H1 (cell line): Measurements from ENCODE around the gene CFAP221. TPM values are rescaled to one million over a fixed set of nuclear protein-coding genes. Genes with fewer than 3 reads are reported as not detected.

Experiments
- CHD2 ChIP-seq: IDR thresholded peaks from 2 replicates; pipeline ENCODE4 v1.6.1; 2012; ENCODE audit warnings: low read length, improper control_type of control experiment
- CHD7 ChIP-seq: fragments of 300-600 bp; sonication (generic); IDR thresholded peaks from 2 replicates; pipeline ENCODE4 v1.7.1; 2012; ENCODE audit warnings: low read length, moderate library complexity, mild to moderate bottlenecking, inconsistent platforms; ENCODE audit not compliant: insufficient replicate concordance
- SIX5 ChIP-seq: IDR thresholded peaks from 2 replicates; pipeline ENCODE4 v1.6.1; 2011; ENCODE audit warnings: mild to moderate bottlenecking, low read depth, low read length
- polyA plus RNA-seq, 7 experiments: library from polyadenylated mRNA; depleted of rRNA in 3 of 7; stranded (reverse) in 5 of 7; unstranded in 2 of 7; fragments of >200 nt in 5 of 7; fragments of 200-250 nt in 2 of 7; gene quantifications; 1 replicate in 5 of 7; 2 replicates in 1 of 7; 4 replicates in 1 of 7; pipeline versions ENCODE4 v1.2.1 to v1.2.3, GENCODE V29; 2011 to 2013; ENCODE audit warnings: missing spikeins in 2 of 7, mixed read lengths in 2 of 7
- total RNA-seq: library from RNA; stranded (reverse); fragmentation: NEBNext Ultra II Directional; extraction: Animal tissue kit (Norgen Biotek cat#: 25700); gene quantifications from 2 replicates; pipeline ENCODE4 v1.2.1, GENCODE V29; 2021

Gene CFAP221
- total and polyA plus RNA-seq, 2 of the 8 experiments (the other 6 are each of a cell fraction or from before 2014, with no cell fraction given), result 0.14 to 0.71 TPM

DNA sequence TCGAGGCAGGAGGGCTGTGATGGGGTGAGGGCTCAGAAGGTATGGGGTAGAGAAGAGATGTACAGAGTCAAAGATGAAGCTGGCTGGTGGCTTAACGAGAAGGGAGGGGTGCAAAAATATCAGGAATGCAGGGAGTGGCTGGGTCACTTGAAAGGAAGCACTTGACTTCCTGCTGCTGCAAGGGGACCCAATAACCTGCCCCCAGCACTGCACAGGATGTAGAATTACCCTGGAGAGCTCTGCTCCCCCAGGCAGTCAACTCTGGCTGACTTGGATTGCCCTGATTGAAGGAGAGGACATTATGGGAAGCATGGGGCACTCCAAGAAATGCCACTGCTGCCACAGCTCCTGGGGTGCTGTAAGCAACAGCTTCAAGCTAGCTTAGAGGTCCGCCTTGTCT lies 41.8 kb downstream of the CFAP221 start (continued):
- TF ChIP-seq CHD7 (no peak), CHD2 (no peak), SIX5 (no peak)
